ENCODE results near the gene BFSP1.
A peak's percentile ranks its signal among the peaks of the same experiment; 100 is the strongest.

BFSP1 gene

GRCh38 chr20:17530716-17531664 lies at the start of gene BFSP1:
TSS of gene BFSP1 (minus strand) at chr20:17531379. CDS start at chr20:17531329, 50 bp downstream.
- DNase-seq (ENCODE audit: low spot score) = peak; percentile 77

GRCh38 chr20:17580895-17581294 lies 49.7 kb upstream of the BFSP1 start:
- DNase-seq (ENCODE audit: low spot score) = no peak

GRCh38 chr20:17579369-17580039 lies 48.3 kb upstream of the BFSP1 start:
- no peak for DNase-seq (ENCODE audit: low spot score)

GRCh38 chr20:17576215-17576614 lies 45.0 kb upstream of the BFSP1 start:
- no peak for DNase-seq (ENCODE audit: low spot score)

- no peak for DNase-seq (ENCODE audit: low spot score)
Measured at GRCh38 chr20:17573463-17573862, 42.3 kb upstream of the BFSP1 start.

- DNase-seq (ENCODE audit: low spot score) = no peak
Measured at GRCh38 chr20:17572034-17572638, 41.0 kb upstream of the BFSP1 start.

- no peak for DNase-seq (ENCODE audit: low spot score)
Measured at GRCh38 chr20:17571153-17571527, 40.0 kb upstream of the BFSP1 start.

- peak; percentile 55 for DNase-seq (ENCODE audit: low spot score)
Measured at GRCh38 chr20:17570347-17571152, 39.4 kb upstream of the BFSP1 start.

- DNase-seq (ENCODE audit: low spot score) = peak; percentile 94
Measured at GRCh38 chr20:17569616-17570346, 38.6 kb upstream of the BFSP1 start, which contains the start of gene DSTN. TSS of gene DSTN (plus strand) at chr20:17570075. CDS start at chr20:17570209, 134 bp downstream.

GRCh38 chr20:17568972-17569521 lies 37.9 kb upstream of the BFSP1 start:
- DNase-seq (ENCODE audit: low spot score) = peak; percentile 72

- no peak for DNase-seq (ENCODE audit: low spot score)
Measured at GRCh38 chr20:17568045-17568788, 37.0 kb upstream of the BFSP1 start.

- no peak for DNase-seq (ENCODE audit: low spot score)
Measured at GRCh38 chr20:17566345-17566744, 35.2 kb upstream of the BFSP1 start.

GRCh38 chr20:17565169-17565845 lies 34.1 kb upstream of the BFSP1 start:
- no peak for DNase-seq (ENCODE audit: low spot score)

- no peak for DNase-seq (ENCODE audit: low spot score)
Measured at GRCh38 chr20:17562804-17563305, 31.7 kb upstream of the BFSP1 start.

- DNase-seq (ENCODE audit: low spot score) = no peak
Measured at GRCh38 chr20:17560344-17561074, 29.3 kb upstream of the BFSP1 start.

- no peak for DNase-seq (ENCODE audit: low spot score)
Measured at GRCh38 chr20:17559338-17559737, 28.2 kb upstream of the BFSP1 start.

- DNase-seq (ENCODE audit: low spot score) = no peak
Measured at GRCh38 chr20:17558941-17559304, 27.7 kb upstream of the BFSP1 start.

- peak; percentile 47 for DNase-seq (ENCODE audit: low spot score)
Measured at GRCh38 chr20:17558154-17558940, 27.2 kb upstream of the BFSP1 start.
